ES-I3 (cell line): ENCODE data around the gene SF3B1.
"Not testable (repeated sequence)": the region's sequence is repeated elsewhere in the genome, so short reads cannot be mapped to it uniquely, and the experiment has no call there.

Experiments used
- H3K36me3 ChIP-seq: 2 replicates; pipeline ENCODE4 v1.6.1; 2013; ENCODE audit warnings: mild to moderate bottlenecking, low read length, control low read depth, moderate library complexity; ENCODE audit not compliant: insufficient read depth
- H3K4me1 ChIP-seq: 2 replicates; pipeline ENCODE4 v1.6.1; 2013; ENCODE audit warnings: mild to moderate bottlenecking, control low read depth, low read length; ENCODE audit not compliant: insufficient read depth
- H3K9ac ChIP-seq: 2 replicates; pipeline ENCODE4 v1.6.1; 2013; ENCODE audit warnings: low read depth, mild to moderate bottlenecking, low read length, moderate library complexity
- H3K9me3 ChIP-seq: 2 replicates; pipeline ENCODE4 v1.6.1; 2013; ENCODE audit warnings: mild to moderate bottlenecking, low read length, moderate library complexity; ENCODE audit not compliant: control insufficient read depth, insufficient read depth

Gene SF3B1

GRCh38 chr2:197378494-197379307, 56.1 kb downstream of the SF3B1 start:
- no peak overlapping the region for H3K9ac ChIP-seq
- H3K36me3 ChIP-seq = no peaks in the 10 kb centered on the region
- no peaks in the 10 kb centered on the region for H3K9me3 ChIP-seq
- no peaks in the 10 kb centered on the region for H3K4me1 ChIP-seq

DNA sequence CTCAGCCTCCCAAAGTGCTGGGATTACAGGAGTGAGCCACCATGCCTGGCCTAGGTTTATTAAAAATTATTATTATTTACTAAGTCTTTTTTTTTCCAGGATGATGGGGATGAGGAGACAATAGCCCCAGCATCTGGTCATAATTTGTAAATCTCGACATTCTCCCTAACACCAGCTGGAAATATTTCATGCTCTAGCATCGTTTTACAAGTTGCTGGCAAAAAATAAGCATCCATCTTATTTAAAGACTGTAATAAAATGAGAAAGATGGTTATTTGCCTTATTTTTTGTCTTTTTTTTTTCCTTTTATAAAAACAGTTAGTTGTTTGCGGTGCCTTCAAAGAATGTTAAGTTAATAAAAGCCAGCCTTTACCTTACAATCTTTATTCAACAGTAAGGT, 56.7 kb downstream of the SF3B1 start:
- Histone ChIP-seq H3K36me3 (no peaks in the 10 kb centered on the region), H3K4me1 (no peaks in the 10 kb centered on the region), H3K9ac (no peak overlapping the region), H3K9me3 (no peaks in the 10 kb centered on the region)

DNA sequence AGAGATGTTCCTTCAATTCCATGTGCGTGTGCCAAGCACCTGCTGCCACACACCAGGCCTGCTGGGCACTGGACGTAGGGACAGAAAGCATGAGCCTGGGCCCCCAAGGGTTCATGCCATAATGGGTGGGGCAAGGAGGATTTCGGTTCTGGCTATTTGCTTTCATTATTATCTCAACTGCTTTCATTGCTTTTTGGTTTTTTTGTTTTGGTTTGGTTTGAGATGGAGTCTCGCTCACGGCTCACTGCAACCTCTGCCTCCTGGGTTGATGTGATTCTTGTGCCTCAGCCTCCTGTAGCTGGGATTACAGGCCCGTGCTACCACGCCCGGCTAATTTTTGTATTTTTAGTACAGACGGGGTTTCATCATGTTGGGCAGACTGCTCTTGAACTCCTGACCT, 57.2 kb downstream of the SF3B1 start:
- H3K36me3 ChIP-seq = no peaks in the 10 kb centered on the region
- H3K9me3 ChIP-seq = no peaks in the 10 kb centered on the region
- no peaks in the 10 kb centered on the region for H3K4me1 ChIP-seq
- H3K9ac ChIP-seq = no peak overlapping the region

DNA sequence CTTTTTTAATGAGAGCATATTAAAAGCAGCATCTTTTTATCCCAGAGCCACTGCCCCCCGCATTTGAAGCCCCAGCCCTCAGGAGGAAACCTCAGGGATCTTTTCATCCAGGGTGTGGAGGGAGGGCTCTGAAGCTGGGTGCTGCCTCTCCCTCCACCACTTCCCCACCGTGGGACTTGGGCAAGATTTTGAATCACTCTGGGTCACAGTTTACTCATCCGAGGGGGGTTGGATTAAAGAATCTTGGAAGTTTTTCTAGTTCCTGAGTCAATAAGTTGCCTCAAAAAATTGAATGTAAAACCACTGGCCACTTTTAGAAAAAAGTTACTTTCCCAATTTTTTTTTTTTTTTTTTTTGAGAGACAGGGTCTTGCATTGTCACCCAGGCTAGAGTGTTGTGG, 62.2 kb downstream of the SF3B1 start:
- no peaks in the 10 kb centered on the region for H3K4me1 ChIP-seq
- H3K9ac ChIP-seq = no peak overlapping the region
- no peaks in the 10 kb centered on the region for H3K36me3 ChIP-seq
- no peaks in the 10 kb centered on the region for H3K9me3 ChIP-seq

DNA sequence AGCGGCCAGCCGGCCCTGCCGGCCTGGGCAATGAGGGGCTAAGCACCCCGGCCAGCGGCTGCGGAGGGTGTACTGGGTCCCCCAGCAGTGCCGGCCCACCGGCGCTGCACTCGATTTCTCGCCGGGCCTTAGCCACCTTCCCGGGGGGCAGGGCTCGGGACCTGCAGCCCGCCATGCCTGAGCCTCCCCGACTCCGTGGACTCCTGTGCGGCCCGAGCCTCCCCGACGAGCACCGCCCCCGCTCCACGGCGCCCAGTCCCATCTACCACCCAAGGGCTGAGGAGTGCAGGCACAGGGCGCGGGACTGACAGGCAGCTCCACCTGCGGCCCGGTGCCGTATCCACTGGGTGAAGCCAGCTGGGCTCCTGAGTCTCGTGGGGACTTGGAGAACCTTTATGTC, 64.2 kb downstream of the SF3B1 start:
- not testable (repeated sequence) for H3K9ac ChIP-seq

GRCh38 chr2:197369933-197370320, 64.9 kb downstream of the SF3B1 start:
- Histone ChIP-seq H3K9me3 (no peaks in the 10 kb centered on the region), H3K36me3 (no peaks in the 10 kb centered on the region), H3K4me1 (no peaks in the 10 kb centered on the region), H3K9ac (no peak overlapping the region)

More for the DNA sequence above, 64.2 kb downstream of the SF3B1 start:
- H3K4me1 ChIP-seq, H3K9me3 ChIP-seq, H3K36me3 ChIP-seq: not testable (repeated sequence)

DNA sequence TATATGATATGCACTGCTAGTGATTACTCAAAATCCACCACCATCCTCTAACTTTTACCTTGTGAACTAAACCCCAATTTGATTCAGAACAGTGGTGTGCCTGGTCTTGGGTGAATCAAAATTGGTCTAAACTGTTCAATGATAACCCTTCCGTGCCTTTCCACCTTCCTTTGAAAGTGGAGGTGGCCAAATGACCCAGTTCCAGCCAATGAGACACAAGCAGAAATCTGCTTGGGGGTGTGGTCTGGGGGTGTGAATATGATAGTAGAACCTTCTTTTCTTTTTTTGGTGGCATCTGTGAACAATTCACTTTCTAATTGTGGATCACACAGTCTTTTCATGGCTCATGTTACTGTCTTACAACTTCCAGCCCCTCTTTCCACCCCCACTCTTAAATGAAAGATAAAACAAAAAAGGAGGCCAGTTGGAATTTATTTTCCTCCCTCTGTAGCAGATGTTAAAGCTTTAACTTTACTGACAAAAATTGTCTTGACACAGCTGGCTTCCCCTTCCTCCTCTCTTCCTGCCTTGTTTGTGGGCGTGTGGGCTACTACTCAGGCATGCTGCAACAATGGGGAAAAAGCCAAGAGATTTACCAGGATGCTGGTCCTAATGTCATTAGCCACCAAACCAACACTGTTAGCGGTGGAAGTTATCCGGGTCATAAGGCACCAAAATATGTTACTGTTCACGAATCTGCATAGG, 65.4 kb downstream of the SF3B1 start:
- H3K9ac ChIP-seq = no peak overlapping the region
- no peaks in the 10 kb centered on the region for H3K9me3 ChIP-seq
- no peaks in the 10 kb centered on the region for H3K4me1 ChIP-seq
- no peaks in the 10 kb centered on the region for H3K36me3 ChIP-seq

GRCh38 chr2:197368412-197368811, 66.4 kb downstream of the SF3B1 start:
- Histone ChIP-seq H3K9ac (no peak overlapping the region), H3K4me1 (no peaks in the 10 kb centered on the region), H3K9me3 (no peaks in the 10 kb centered on the region), H3K36me3 (no peaks in the 10 kb centered on the region)

DNA sequence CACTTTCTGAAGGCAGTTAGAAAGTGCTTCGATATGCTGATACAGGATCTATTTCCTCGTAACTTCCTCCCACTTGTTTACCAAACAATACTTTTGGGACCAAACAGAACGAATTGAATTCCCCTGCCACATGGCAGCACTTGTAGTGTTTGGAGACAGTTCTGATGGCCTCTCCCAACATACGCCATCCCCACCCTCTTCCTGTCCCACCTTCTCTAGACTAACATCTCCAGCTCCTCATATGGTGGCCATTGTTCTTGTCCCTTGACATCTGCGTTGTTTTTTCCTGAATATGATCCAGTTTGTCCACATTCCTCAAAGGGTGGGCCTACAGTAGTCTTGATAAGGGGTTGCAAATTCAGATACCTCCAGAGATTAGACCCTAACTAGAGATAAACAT, 70.8 kb downstream of the SF3B1 start:
- no peaks in the 10 kb centered on the region for H3K4me1 ChIP-seq

GRCh38 chr2:197360744-197361156, 74.1 kb downstream of the SF3B1 start:
- Histone ChIP-seq H3K36me3 (no peaks in the 10 kb centered on the region), H3K9ac (no peak overlapping the region), H3K4me1 (no peaks in the 10 kb centered on the region)

More for the DNA sequence above, 70.8 kb downstream of the SF3B1 start:
- Histone ChIP-seq H3K9ac (no peak overlapping the region), H3K36me3 (no peaks in the 10 kb centered on the region), H3K9me3 (no peaks in the 10 kb centered on the region)

GRCh38 chr2:197359859-197360258, 75.0 kb downstream of the SF3B1 start:
- Histone ChIP-seq H3K36me3 (no peaks in the 10 kb centered on the region), H3K9ac (no peak overlapping the region), H3K9me3 (no peaks in the 10 kb centered on the region), H3K4me1 (no peaks in the 10 kb centered on the region)

More at GRCh38 chr2:197360744-197361156, 74.1 kb downstream of the SF3B1 start:
- no peaks in the 10 kb centered on the region for H3K9me3 ChIP-seq

GRCh38 chr2:197358931-197359330, 75.9 kb downstream of the SF3B1 start:
- Histone ChIP-seq H3K9me3 (no peaks in the 10 kb centered on the region), H3K9ac (no peak overlapping the region), H3K4me1 (no peaks in the 10 kb centered on the region), H3K36me3 (no peaks in the 10 kb centered on the region)

GRCh38 chr2:197357986-197358385, 76.8 kb downstream of the SF3B1 start:
- Histone ChIP-seq H3K4me1 (no peaks in the 10 kb centered on the region), H3K9me3 (no peaks in the 10 kb centered on the region), H3K36me3 (no peaks in the 10 kb centered on the region), H3K9ac (no peak overlapping the region)

GRCh38 chr2:197356136-197356535, 78.7 kb downstream of the SF3B1 start:
- Histone ChIP-seq H3K4me1 (no peaks in the 10 kb centered on the region), H3K36me3 (no peaks in the 10 kb centered on the region), H3K9me3 (no peaks in the 10 kb centered on the region), H3K9ac (no peak overlapping the region)

DNA sequence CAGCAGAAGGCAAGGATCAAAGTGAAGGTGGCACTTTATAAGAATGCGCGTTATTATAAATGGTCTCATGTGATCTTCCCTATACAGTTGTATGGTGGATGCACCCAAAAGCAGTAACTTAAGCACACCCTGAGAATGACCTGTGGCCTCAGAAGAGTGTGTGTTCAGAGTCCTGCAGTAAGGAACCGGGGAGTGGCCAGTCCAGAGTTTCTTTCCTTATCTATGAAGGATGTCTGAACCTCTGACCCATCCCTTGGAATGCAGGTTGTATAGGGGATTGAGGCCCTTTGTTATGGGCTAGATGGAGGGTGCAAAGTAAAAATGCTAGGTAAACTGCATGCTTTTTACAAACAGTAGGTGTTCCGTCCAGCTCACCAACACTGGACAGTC, 80.7 kb downstream of the SF3B1 start:
- Histone ChIP-seq H3K9ac (no peak overlapping the region), H3K9me3 (no peaks in the 10 kb centered on the region), H3K4me1 (no peaks in the 10 kb centered on the region), H3K36me3 (no peaks in the 10 kb centered on the region)
